ENCODE results near the gene PICK1. TPM values are rescaled to one million over a fixed set of nuclear protein-coding genes. Genes with fewer than 3 reads are reported as not detected.
"Not testable (repeated sequence)": the region's sequence is repeated elsewhere in the genome, so short reads cannot be mapped to it uniquely, and the experiment has no call there.

The PICK1 gene
- total and polyA plus RNA-seq, 2 experiments from 2014 or later = 8.4 to 14.4 TPM

DNA sequence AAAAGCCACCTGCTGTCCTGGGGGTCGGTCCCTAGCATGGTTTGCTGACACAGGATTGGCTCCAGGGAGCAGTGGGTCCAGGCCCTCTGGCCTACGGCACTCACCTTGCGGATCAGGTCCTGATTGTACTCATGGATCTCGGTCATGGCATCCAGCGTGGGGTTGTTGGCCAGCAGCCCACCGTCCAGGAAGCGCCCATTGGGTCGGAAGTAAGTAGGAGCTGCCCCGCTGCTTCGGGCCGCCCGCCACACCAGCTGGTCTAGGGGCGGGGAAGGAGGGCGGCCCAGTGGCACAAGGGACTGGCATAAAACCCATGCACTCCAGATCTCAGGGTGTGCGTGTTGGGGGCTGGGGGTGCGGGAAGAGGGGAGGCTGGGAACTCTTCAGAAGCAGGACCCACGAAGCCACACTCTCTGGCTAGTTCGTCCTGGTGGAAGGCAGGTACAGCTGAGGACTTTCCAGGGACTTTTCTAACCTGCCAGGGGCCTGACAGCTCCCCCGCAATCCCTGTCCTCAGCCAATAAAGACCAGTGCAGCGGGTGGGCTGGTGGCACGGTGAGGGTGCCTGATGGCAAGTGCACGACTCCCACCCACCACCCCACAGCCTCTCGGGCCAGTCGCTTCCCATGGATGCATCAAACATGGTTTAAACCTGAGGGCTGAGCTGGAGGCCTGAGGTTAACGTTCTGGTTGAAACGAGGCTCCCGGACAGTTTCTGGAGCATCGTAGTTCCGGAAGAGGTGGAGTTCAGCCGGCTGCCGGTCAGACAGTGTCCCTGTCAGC is 58.4 kb downstream of the PICK1 start:
- H3K4me1 ChIP-seq (ENCODE audit: insufficient read depth) = no peaks in the 10 kb centered on the region; the same call in 1 of the 2 replicates
- H3K9ac ChIP-seq = no peak overlapping the region
- DNase-seq = no peak
- no peaks in the 10 kb centered on the region for H3K27me3 ChIP-seq (replicated peaks; ENCODE audit: insufficient read depth)
- H4K20me1 ChIP-seq (ENCODE audit: insufficient read depth) = no peaks in the 10 kb centered on the region
- no peak overlapping the region for H3K4me3 ChIP-seq
- no peaks in the 10 kb centered on the region for H3K9me2 ChIP-seq (ENCODE audit: insufficient read depth)
- no peak overlapping the region for H3K27ac ChIP-seq
- TF ChIP-seq EZH2 (IDR thresholded peaks at IDR 0.05; ENCODE audit: insufficient read depth, poor library complexity, severe bottlenecking) (no peak), EZH2phosphoT487 (IDR thresholded peaks at IDR 0.05; ENCODE audit: insufficient read depth, low read depth) (no peak)
- 89 to 92% methylated on average over 27 to 31 of the region's 31 CpGs for WGBS, 2 experiments (ENCODE audit: low coverage in 1 of 2, low lambda C conversion rate in 2 of 2, missing lambda C conversion rate in 2 of 2)
- in situ Hi-C loops (cut with MboI) = no loop called here
- no peak overlapping the region for H3K4me2 ChIP-seq (ENCODE audit: unreplicated experiment)
- H3K9me3 ChIP-seq (ENCODE audit: low read depth) = no peaks in the 10 kb centered on the region
- H3K79me2 ChIP-seq (ENCODE audit: insufficient read depth) = no peaks in the 10 kb centered on the region
- H2AFZ ChIP-seq = no peak overlapping the region
- no peaks in the 10 kb centered on the region for H3F3A ChIP-seq (ENCODE audit: insufficient read depth)
- H3K36me3 ChIP-seq (ENCODE audit: low read depth) = no peaks in the 10 kb centered on the region

DNA sequence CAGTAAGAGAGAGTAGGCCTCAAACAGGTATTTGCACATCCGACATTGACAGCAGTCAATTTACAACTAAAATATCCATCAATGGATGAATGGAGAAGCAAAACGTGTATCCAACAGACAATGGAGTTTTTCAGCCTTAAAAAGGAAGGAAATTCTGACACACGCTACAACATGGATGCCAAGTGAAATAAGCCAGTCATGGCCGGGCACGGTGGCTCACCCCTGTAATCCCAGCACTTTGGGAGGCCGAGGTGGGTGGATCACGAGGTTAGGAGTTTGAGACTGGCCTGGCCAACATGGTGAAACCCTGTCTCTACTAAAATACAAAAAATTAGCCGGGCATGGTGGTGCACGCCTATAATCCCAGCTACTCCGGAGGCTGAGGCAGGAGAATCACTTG is 60.4 kb downstream of the PICK1 start:
- in situ Hi-C loops (cut with MboI); H3K9ac ChIP-seq; H3K36me3 ChIP-seq (ENCODE audit: low read depth); H3K79me2 ChIP-seq (ENCODE audit: insufficient read depth); DNase-seq; H3K4me1 ChIP-seq (ENCODE audit: insufficient read depth); H2AFZ ChIP-seq; H3K27ac ChIP-seq; H3K4me2 ChIP-seq (ENCODE audit: unreplicated experiment); H3K4me3 ChIP-seq; H4K20me1 ChIP-seq (ENCODE audit: insufficient read depth); H3K9me2 ChIP-seq (ENCODE audit: insufficient read depth); H3K27me3 ChIP-seq (replicated peaks; ENCODE audit: insufficient read depth); H3K9me3 ChIP-seq (ENCODE audit: low read depth); H3F3A ChIP-seq (ENCODE audit: insufficient read depth): not testable (repeated sequence)
- 86% methylated on average over 10 of the region's 10 CpGs for WGBS, 2 experiments (ENCODE audit: low coverage in 1 of 2, low lambda C conversion rate in 2 of 2, missing lambda C conversion rate in 2 of 2)

DNA sequence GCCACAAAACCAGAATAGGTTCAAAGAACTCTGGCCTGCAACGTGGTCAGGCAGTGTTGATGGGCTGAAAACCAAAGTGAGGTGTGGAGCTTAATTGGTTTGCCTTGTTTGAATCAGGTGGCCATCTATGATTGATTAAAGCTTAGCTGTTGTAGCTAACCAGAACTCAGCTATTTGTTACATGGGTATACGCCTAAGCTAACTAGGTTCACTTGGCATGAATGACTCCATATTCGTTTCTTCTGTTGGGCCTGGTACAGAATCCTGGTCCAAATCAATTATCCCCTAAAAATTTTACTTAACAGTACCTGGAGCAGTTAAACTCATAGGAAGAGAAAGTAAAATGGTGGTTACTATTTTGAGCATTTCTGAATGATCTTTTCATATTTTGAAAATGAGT is 61.0 kb downstream of the PICK1 start:
- Histone ChIP-seq H3K9me2 (ENCODE audit: insufficient read depth) (no peaks in the 10 kb centered on the region), H2AFZ (no peak overlapping the region), H3F3A (ENCODE audit: insufficient read depth) (no peaks in the 10 kb centered on the region), H3K4me1 (ENCODE audit: insufficient read depth) (no peaks in the 10 kb centered on the region), H3K4me2 (ENCODE audit: unreplicated experiment) (no peak overlapping the region), H3K27ac (no peak overlapping the region), H3K9me3 (ENCODE audit: low read depth) (no peaks in the 10 kb centered on the region), H4K20me1 (ENCODE audit: insufficient read depth) (no peaks in the 10 kb centered on the region), H3K36me3 (ENCODE audit: low read depth) (no peaks in the 10 kb centered on the region), H3K9ac (no peak overlapping the region), H3K27me3 (replicated peaks; ENCODE audit: insufficient read depth) (no peaks in the 10 kb centered on the region), H3K79me2 (ENCODE audit: insufficient read depth) (no peaks in the 10 kb centered on the region), H3K4me3 (no peak overlapping the region)
- WGBS, 2 experiments (ENCODE audit: low coverage in 1 of 2, low lambda C conversion rate in 2 of 2, missing lambda C conversion rate in 2 of 2) = 70 to 72% methylated on average over 3 of the region's 3 CpGs
- DNase-seq = no peak
- TF ChIP-seq EZH2phosphoT487 (IDR thresholded peaks at IDR 0.05; ENCODE audit: insufficient read depth, low read depth) = no peak
- in situ Hi-C loops (cut with MboI) = no loop called here

DNA sequence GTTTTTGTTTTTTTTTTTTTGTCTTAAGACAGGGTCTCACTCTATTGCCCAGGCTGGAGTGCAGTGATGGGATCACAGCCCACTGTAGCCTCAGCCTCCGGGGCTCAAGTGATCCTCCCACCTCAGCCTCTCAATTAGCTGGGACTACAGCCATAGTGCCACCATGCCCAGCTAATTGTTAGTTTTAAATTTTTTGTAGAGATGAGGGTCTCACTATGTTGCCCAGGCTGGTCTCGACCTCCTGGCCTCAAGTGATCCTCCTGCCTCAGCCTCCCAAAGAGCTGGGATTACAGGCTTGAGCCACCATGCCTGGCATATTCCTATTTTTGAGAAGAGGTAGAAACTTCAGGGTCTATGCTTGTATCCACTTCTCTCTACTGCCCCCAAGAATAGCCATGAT is 61.5 kb downstream of the PICK1 start:
- in situ Hi-C loops (cut with MboI); H3K79me2 ChIP-seq (ENCODE audit: insufficient read depth); H3K4me2 ChIP-seq (ENCODE audit: unreplicated experiment); DNase-seq; H3K9me3 ChIP-seq (ENCODE audit: low read depth); H2AFZ ChIP-seq; H4K20me1 ChIP-seq (ENCODE audit: insufficient read depth); H3K9me2 ChIP-seq (ENCODE audit: insufficient read depth); H3K27me3 ChIP-seq (replicated peaks; ENCODE audit: insufficient read depth); H3K9ac ChIP-seq; H3K4me1 ChIP-seq (ENCODE audit: insufficient read depth); H3F3A ChIP-seq (ENCODE audit: insufficient read depth); H3K27ac ChIP-seq; H3K4me3 ChIP-seq; H3K36me3 ChIP-seq (ENCODE audit: low read depth): not testable (repeated sequence)
- WGBS, 2 experiments (ENCODE audit: low coverage in 1 of 2, low lambda C conversion rate in 2 of 2, missing lambda C conversion rate in 2 of 2) = 79 to 82% methylated on average over 2 of the region's 2 CpGs
